GM23248 (cell line): ENCODE results near the gene MTMR2. TPM values are rescaled to one million over a fixed set of nuclear protein-coding genes. Genes with fewer than 3 reads are reported as not detected.
A peak's percentile ranks its signal among the peaks of the same experiment; 100 is the strongest.

Source experiments
- DNase-seq: peaks from one replicate; pipeline ENCODE4 v3.0.0-alpha.2; 2015
- H2AFZ ChIP-seq: fragments of 200-600 bp; sonication (generic); 2 replicates; pipeline ENCODE4 v1.6.1; 2016; ENCODE audit warnings: antibody characterized with exemption
- H3F3A ChIP-seq: fragments of 200-600 bp; sonication (generic); 2 replicates; pipeline ENCODE4 v1.6.1; 2016; ENCODE audit warnings: mild to moderate bottlenecking, antibody characterized with exemption, mixed run types; ENCODE audit not compliant: insufficient read depth
- H3K27ac ChIP-seq: fragments of 200-600 bp; sonication (generic); 2 replicates; pipeline ENCODE4 v1.5.1; 2016; ENCODE audit warnings: mild to moderate bottlenecking
- H3K27me3 ChIP-seq: fragments of 200-600 bp; sonication (generic); replicated peaks from 2 replicates; pipeline ENCODE4 v1.6.1; 2016; ENCODE audit warnings: mild to moderate bottlenecking; ENCODE audit not compliant: insufficient read depth
- H3K36me3 ChIP-seq: fragments of 200-600 bp; sonication (generic); 2 replicates; pipeline ENCODE4 v1.6.1; 2016; ENCODE audit warnings: low read depth, mild to moderate bottlenecking
- H3K4me1 ChIP-seq: fragments of 200-600 bp; sonication (generic); 2 replicates; pipeline ENCODE4 v1.6.1; 2016; ENCODE audit warnings: mild to moderate bottlenecking; ENCODE audit not compliant: insufficient read depth
- H3K4me2 ChIP-seq: fragments of 200-600 bp; sonication (generic); one replicate; pipeline ENCODE4 v1.6.1; 2016; ENCODE audit warnings: mild to moderate bottlenecking; ENCODE audit not compliant: unreplicated experiment
- H3K4me3 ChIP-seq: fragments of 200-600 bp; sonication (generic); 2 replicates; pipeline ENCODE4 v1.5.1; 2016; ENCODE audit warnings: mild to moderate bottlenecking
- H3K79me2 ChIP-seq: fragments of 200-600 bp; sonication (generic); 2 replicates; pipeline ENCODE4 v1.6.1; 2016; ENCODE audit warnings: mild to moderate bottlenecking; ENCODE audit not compliant: insufficient read depth
- H3K9ac ChIP-seq: fragments of 200-600 bp; sonication (generic); 2 replicates; pipeline ENCODE4 v1.6.1; 2016; ENCODE audit warnings: mild to moderate bottlenecking
- H3K9me2 ChIP-seq: fragments of 200-600 bp; sonication (generic); 2 replicates; pipeline ENCODE4 v1.6.1; 2016; ENCODE audit warnings: mixed run types, mild to moderate bottlenecking, moderate library complexity; ENCODE audit not compliant: insufficient read depth
- H3K9me3 ChIP-seq: fragments of 200-600 bp; sonication (generic); one replicate; pipeline ENCODE4 v1.6.1; 2017; ENCODE audit warnings: low read depth
- H4K20me1 ChIP-seq: fragments of 200-600 bp; sonication (generic); 2 replicates; pipeline ENCODE4 v1.6.0; 2016; ENCODE audit not compliant: insufficient read depth
- EZH2 ChIP-seq: fragments of 200-600 bp; sonication (generic); IDR thresholded peaks from 2 replicates; pipeline ENCODE4 v1.6.1; 2018; ENCODE audit warnings: antibody characterized with exemption, mild to moderate bottlenecking; ENCODE audit not compliant: insufficient read depth, poor library complexity, severe bottlenecking
- EZH2phosphoT487 ChIP-seq: fragments of 200-600 bp; sonication (generic); IDR thresholded peaks from 2 replicates; pipeline ENCODE4 v1.6.1; 2018; ENCODE audit warnings: antibody characterized with exemption, moderate library complexity, mild to moderate bottlenecking, low read depth; ENCODE audit not compliant: insufficient read depth
- WGBS, 2 experiments: methylation state at CpG; one replicate each; pipeline ENCODE4 v1.1.6; 2015 to 2017; ENCODE audit warnings: low lambda C conversion rate in 2 of 2, low coverage in 1 of 2; ENCODE audit errors: missing lambda C conversion rate in 2 of 2; 5-methylcytosine and 5-hydroxymethylcytosine counted together
- in situ Hi-C: fragments of 300-500 bp; cut with MboI; formaldehyde crosslinking; loops from 2 replicates; pipeline ENCODE4 v1.15.0; 2020
- polyA plus RNA-seq: library from polyadenylated mRNA; unstranded; fragments of >200 nt; fragmentation: Nextera tagmentation; extraction: Ambion mirVana; gene quantifications from 2 replicates; pipeline ENCODE4 v1.2.1, GENCODE V29; 2016
- total RNA-seq: library from RNA; depleted of rRNA; stranded (reverse); fragments of >200 nt; shearing (Covaris generic); gene quantifications from 2 replicates; pipeline ENCODE4 v1.2.3, GENCODE V29; 2014; rRNA removed

MTMR2 gene
- total RNA-seq (32.4 and 44.8 TPM in 2 replicates), polyA plus RNA-seq (42.1 and 44.2 TPM in 2 replicates)

DNA sequence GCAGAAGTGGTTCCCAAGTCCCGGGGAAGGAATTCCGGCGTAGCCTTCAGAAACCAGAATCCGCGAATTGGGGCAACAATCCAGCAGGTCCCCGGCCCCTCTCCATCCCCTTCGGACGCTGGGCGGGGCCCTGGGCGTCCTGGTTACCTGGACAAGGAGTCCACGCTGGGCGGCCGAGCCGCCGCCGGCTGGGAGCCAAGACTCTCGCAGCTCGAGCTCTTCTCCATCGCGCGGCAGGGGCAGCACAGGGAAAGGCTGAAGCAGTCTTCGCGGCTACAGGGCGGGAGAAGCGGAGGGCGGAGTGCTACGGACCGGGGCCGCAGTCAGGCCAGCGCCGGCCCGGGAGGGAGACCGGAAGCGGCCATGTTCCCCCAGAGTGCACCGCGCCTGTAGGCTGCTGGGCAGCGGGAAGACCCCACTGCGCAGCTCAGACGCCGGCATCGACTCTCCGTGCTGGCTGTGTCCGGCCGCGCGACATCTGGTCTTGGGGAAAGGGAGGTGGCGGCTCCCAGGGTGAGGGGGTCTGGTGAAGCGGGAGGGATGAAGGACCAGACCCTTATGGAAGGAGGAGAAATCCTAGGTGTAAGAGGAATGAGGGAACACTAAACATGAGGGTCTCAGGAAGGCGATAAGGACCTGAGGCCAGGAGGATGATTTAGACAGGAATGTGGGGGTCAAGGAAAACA lies at the start of gene MTMR2:
MTMR2 (minus strand) TSS at position 380 of the 686 bp plus-strand sequence; CDS start at position 227, 153 bp downstream.
- Histone ChIP-seq H3F3A (peaks cover 34% of the 10 kb centered on the region), H3K9ac (peak within 1 kb of the TSS; percentile 94), H3K4me2 (peak within 1 kb of the TSS; percentile 89), H2AFZ (peak within 1 kb of the TSS; percentile 95), H3K4me1 (peaks cover 24% of the 10 kb centered on the region), H3K4me3 (peak within 1 kb of the TSS; percentile 98), H3K27me3 (no peaks in the 10 kb centered on the region), H4K20me1 (no peaks in the 10 kb centered on the region), H3K9me3 (no peaks in the 10 kb centered on the region), H3K9me2 (no peaks in the 10 kb centered on the region), H3K36me3 (no peaks in the 10 kb centered on the region), H3K79me2 (peaks cover 66% of the 10 kb centered on the region), H3K27ac (peak within 1 kb of the TSS; percentile 88)
- WGBS, 2 experiments: 1 to 3% methylated on average over 45 to 48 of the region's 49 CpGs
- in situ Hi-C loops: no loop called here
- peak; percentile 89 for DNase-seq
- TF ChIP-seq EZH2 (no peak), EZH2phosphoT487 (no peak)

DNA sequence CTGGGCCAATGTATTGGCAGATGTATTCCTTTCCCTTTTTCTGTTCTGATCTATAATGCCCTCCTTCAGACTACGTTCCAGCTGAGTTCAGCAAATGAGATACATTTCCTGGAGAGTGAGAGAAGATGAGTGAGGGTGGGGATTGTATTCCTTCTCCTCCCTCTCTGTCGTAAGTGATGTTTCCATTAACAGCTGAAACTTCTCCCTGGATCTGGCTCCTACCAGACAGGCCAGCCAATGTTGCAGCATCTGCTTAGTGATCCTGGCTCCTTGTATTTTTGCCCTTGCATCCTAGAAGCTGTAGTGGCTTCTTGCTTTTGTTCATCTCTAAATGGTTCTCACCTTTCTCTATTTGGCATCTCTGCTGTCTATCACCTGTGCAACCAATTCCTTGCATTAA lies 48.2 kb upstream of the MTMR2 start:
- H3K9me2 ChIP-seq: no peaks in the 10 kb centered on the region
- H3K27ac ChIP-seq: no peak overlapping the region
- H3K4me3 ChIP-seq: no peak overlapping the region
- H3K4me1 ChIP-seq: no peaks in the 10 kb centered on the region
- in situ Hi-C loops: no loop called here
- H3K4me2 ChIP-seq: no peak overlapping the region
- no peaks in the 10 kb centered on the region for H3K79me2 ChIP-seq
- H3K9ac ChIP-seq: no peak overlapping the region
- no peaks in the 10 kb centered on the region for H3K9me3 ChIP-seq
- peaks cover 22% of the 10 kb centered on the region for H3F3A ChIP-seq
- DNase-seq: no peak
- no peaks in the 10 kb centered on the region for H3K36me3 ChIP-seq
- no peak overlapping the region for H2AFZ ChIP-seq
- H3K27me3 ChIP-seq: no peaks in the 10 kb centered on the region
- TF ChIP-seq EZH2 (no peak), EZH2phosphoT487 (no peak)
- H4K20me1 ChIP-seq: no peaks in the 10 kb centered on the region
- 60 to 65% methylated on average over 2 of the region's 2 CpGs for WGBS, 2 experiments

DNA sequence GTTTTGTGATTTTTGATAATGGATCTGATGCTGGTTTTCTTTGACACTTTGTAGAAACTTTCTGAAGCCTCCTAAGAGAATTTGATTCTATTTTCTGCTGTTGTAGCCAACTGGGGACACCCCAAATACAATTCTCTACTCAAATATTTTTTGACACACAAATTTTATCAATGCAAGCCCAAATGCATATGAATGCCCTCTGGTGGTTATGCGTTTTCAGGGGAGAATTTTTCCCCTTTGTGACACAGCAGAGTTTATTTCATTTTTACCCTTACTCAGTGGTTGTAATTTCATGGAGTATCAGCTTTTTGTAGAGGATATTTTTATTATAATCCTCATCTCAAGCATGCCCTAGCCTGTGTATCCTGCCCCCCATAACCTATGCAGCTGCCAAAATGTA lies 44.7 kb upstream of the MTMR2 start:
- no peaks in the 10 kb centered on the region for H3K27me3 ChIP-seq
- H2AFZ ChIP-seq: no peak overlapping the region
- H3K27ac ChIP-seq: no peak overlapping the region
- TF ChIP-seq EZH2 (no peak), EZH2phosphoT487 (no peak)
- no peak overlapping the region for H3K4me2 ChIP-seq
- H3K4me3 ChIP-seq: no peak overlapping the region
- no peaks in the 10 kb centered on the region for H3K36me3 ChIP-seq
- no peaks in the 10 kb centered on the region for H3K9me3 ChIP-seq
- no peaks in the 10 kb centered on the region for H4K20me1 ChIP-seq
- H3F3A ChIP-seq: peaks cover 22% of the 10 kb centered on the region
- H3K79me2 ChIP-seq: no peaks in the 10 kb centered on the region
- peak; percentile 45 for DNase-seq
- in situ Hi-C loops: no loop called here
- no peaks in the 10 kb centered on the region for H3K4me1 ChIP-seq
- no peaks in the 10 kb centered on the region for H3K9me2 ChIP-seq
- WGBS, 2 experiments: 50 to 53% methylated on average over 1 of the region's 1 CpG
- H3K9ac ChIP-seq: no peak overlapping the region

DNA sequence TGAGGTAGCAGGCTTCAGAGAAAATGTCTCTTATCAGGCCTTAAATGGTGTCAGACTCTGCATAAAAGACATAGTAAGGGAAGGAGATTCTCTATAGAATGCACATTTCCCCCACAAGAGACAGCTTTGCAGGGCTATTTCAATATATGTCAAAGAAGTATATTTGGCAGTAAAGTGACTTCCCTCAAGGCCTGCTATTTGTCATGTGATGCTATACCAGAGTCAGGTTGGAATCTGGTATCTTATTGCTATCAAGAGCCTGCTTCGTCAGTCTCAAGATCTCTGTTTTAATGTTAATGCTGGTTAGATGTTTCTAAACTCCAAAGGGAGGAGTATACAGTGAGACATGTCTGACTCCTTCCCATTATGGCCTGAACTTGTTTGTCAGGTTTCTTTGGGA lies 40.4 kb upstream of the MTMR2 start:
- in situ Hi-C loops: no loop called here
- Histone ChIP-seq H3K9me2 (no peaks in the 10 kb centered on the region), H3K9ac (no peak overlapping the region), H2AFZ (no peak overlapping the region), H3K36me3 (no peaks in the 10 kb centered on the region), H3K4me2 (no peak overlapping the region), H3F3A (no peaks in the 10 kb centered on the region), H3K4me1 (no peaks in the 10 kb centered on the region), H3K27me3 (no peaks in the 10 kb centered on the region), H3K4me3 (no peak overlapping the region), H3K79me2 (no peaks in the 10 kb centered on the region), H3K27ac (no peak overlapping the region), H4K20me1 (no peaks in the 10 kb centered on the region), H3K9me3 (no peaks in the 10 kb centered on the region)
- no peak for DNase-seq
- 92 to 93% methylated on average over 1 of the region's 1 CpG for WGBS, 2 experiments
- TF ChIP-seq EZH2 (no peak), EZH2phosphoT487 (no peak)

DNA sequence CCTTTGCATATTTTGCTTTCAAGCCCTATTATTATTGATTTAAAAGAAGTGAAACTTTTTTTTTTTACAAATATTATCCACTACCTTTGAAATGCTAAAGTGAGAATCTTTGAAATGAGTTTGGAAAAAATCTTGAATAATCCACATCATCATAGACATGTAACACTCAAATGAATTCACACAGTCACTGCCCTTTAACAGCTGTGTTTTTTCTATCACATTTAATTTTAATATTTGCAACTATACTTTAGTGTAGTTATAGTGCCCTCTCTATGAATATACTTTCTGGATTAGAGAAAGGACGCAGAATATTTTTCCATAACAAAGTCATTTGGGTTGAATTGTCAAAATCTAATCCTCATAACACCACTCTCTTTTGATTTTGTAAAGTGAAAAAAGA lies 37.9 kb upstream of the MTMR2 start:
- Histone ChIP-seq H3K79me2 (no peaks in the 10 kb centered on the region), H3K9ac (no peak overlapping the region), H3K27ac (no peak overlapping the region), H3K4me3 (no peak overlapping the region), H3K27me3 (no peaks in the 10 kb centered on the region), H3K4me2 (no peak overlapping the region), H3K4me1 (no peaks in the 10 kb centered on the region), H2AFZ (no peak overlapping the region), H3K9me2 (no peaks in the 10 kb centered on the region), H3K9me3 (no peaks in the 10 kb centered on the region), H3K36me3 (no peaks in the 10 kb centered on the region), H3F3A (no peaks in the 10 kb centered on the region), H4K20me1 (no peaks in the 10 kb centered on the region)
- 94 to 100% methylated on average over 1 of the region's 1 CpG for WGBS, 2 experiments
- DNase-seq: no peak
- in situ Hi-C loops: no loop called here
- TF ChIP-seq EZH2 (no peak), EZH2phosphoT487 (no peak)
